AG10803 (cell line): ENCODE data around the gene OLIG1.

ENCODE experiments used
- DNase-seq: peaks from one replicate; pipeline ENCODE4 v3.0.0; 2010; ENCODE audit warnings: low read depth
- H3K4me3 ChIP-seq: 2 replicates; pipeline ENCODE4 v1.5.1; 2011; ENCODE audit warnings: mild to moderate bottlenecking, low read length, control low read depth
- CTCF ChIP-seq: conservative IDR thresholded peaks from 2 replicates; pipeline ENCODE4 v1.5.1; 2011; ENCODE audit warnings: mild to moderate bottlenecking, low read length, control low read depth, inconsistent platforms

The OLIG1 gene

GRCh38 chr21:33051925-33052324 lies 18.0 kb upstream of the OLIG1 start:
- H3K4me3 ChIP-seq = no peak overlapping the region
- TF ChIP-seq CTCF = no peak
- DNase-seq = no peak

GRCh38 chr21:33053951-33054350 lies 16.0 kb upstream of the OLIG1 start:
- DNase-seq = no peak
- TF ChIP-seq CTCF = no peak
- no peak overlapping the region for H3K4me3 ChIP-seq

GRCh38 chr21:33055991-33056390 lies 13.9 kb upstream of the OLIG1 start:
- DNase-seq = no peak
- TF ChIP-seq CTCF = no peak
- H3K4me3 ChIP-seq = no peak overlapping the region

GRCh38 chr21:33057385-33057940 lies 12.5 kb upstream of the OLIG1 start:
- H3K4me3 ChIP-seq = no peak overlapping the region
- no peak for DNase-seq
- TF ChIP-seq CTCF = no peak

- no peak overlapping the region for H3K4me3 ChIP-seq
- DNase-seq = no peak
- TF ChIP-seq CTCF = no peak
Observed at GRCh38 chr21:33058527-33058926, 11.4 kb upstream of the OLIG1 start.

GRCh38 chr21:33058957-33059356 lies 11.0 kb upstream of the OLIG1 start:
- no peak for DNase-seq
- no peak for TF ChIP-seq CTCF
- H3K4me3 ChIP-seq = no peak overlapping the region

GRCh38 chr21:33059380-33059841 lies 10.5 kb upstream of the OLIG1 start:
- H3K4me3 ChIP-seq = no peak overlapping the region
- DNase-seq = no peak
- no peak for TF ChIP-seq CTCF
